ACHN (cell line): ENCODE data around the gene NACA.
"Not testable (repeated sequence)": the region's sequence is repeated elsewhere in the genome, so short reads cannot be mapped to it uniquely, and the experiment has no call there.

ENCODE experiments used
- DNase-seq: peaks from one replicate; pipeline ENCODE4 v3.0.0-alpha.2; 2015
- in situ Hi-C: cut with HindIII; loops from 2 replicates; pipeline ENCODE4 v1.10.0; 2017; ENCODE audit warnings: low sequenced_read_pairs, low pct_ligation_motif_present, low pct_unique_long_range_greater_than_20kb

Gene NACA

GRCh38 chr12:56724972-56725722 is at the start of gene NACA:
Gene NACA, minus strand, starts transcription at chr12:56725299. Its CDS starts 778 bp downstream, at chr12:56724521.
- DNase-seq: peak; percentile 100
- in situ Hi-C loops: no loop called here

- in situ Hi-C loops: no loop called here
These were observed 48.0 kb upstream of the NACA start for GRCh38 chr12:56773113-56773512.

GRCh38 chr12:56772625-56773024 is 47.5 kb upstream of the NACA start:
- in situ Hi-C loops: no loop called here
- DNase-seq: no peak

More at GRCh38 chr12:56773113-56773512, 48.0 kb upstream of the NACA start:
- no peak for DNase-seq

GRCh38 chr12:56769868-56770267 is 44.8 kb upstream of the NACA start:
- DNase-seq: no peak
- in situ Hi-C loops: no loop called here

GRCh38 chr12:56768424-56768823 is 43.3 kb upstream of the NACA start:
- DNase-seq: no peak
- in situ Hi-C loops: no loop called here

GRCh38 chr12:56766535-56766934 is 41.4 kb upstream of the NACA start:
- in situ Hi-C loops: no loop called here
- DNase-seq: no peak

GRCh38 chr12:56763753-56764657 is 38.9 kb upstream of the NACA start:
- no peak for DNase-seq
- in situ Hi-C loops: no loop called here

- in situ Hi-C loops: no loop called here
- DNase-seq: no peak
These were observed 36.7 kb upstream of the NACA start for GRCh38 chr12:56761812-56762211.

GRCh38 chr12:56760460-56760859 is 35.4 kb upstream of the NACA start:
- no peak for DNase-seq
- in situ Hi-C loops: no loop called here

- in situ Hi-C loops: no loop called here
- no peak for DNase-seq
These were observed 34.3 kb upstream of the NACA start for GRCh38 chr12:56759263-56759908.

GRCh38 chr12:56758728-56759262 is 33.7 kb upstream of the NACA start:
- no peak for DNase-seq
- in situ Hi-C loops: no loop called here

GRCh38 chr12:56757971-56758370 is 32.9 kb upstream of the NACA start:
- in situ Hi-C loops, DNase-seq: not testable (repeated sequence)

GRCh38 chr12:56753566-56753965 is 28.5 kb upstream of the NACA start:
- in situ Hi-C loops: no loop called here
- no peak for DNase-seq

- peak; percentile 91 for DNase-seq
- in situ Hi-C loops: no loop called here
These were observed 26.9 kb upstream of the NACA start, which contains the start of gene PRIM1 for GRCh38 chr12:56751712-56752598. Gene PRIM1, minus strand, starts transcription at chr12:56752323. Its CDS starts 25 bp downstream, at chr12:56752298.

- DNase-seq, in situ Hi-C loops: not testable (repeated sequence)
These were observed 25.5 kb upstream of the NACA start for GRCh38 chr12:56750596-56750995.

- no peak for DNase-seq
- in situ Hi-C loops: no loop called here
These were observed 24.8 kb upstream of the NACA start for GRCh38 chr12:56749853-56750252.

GRCh38 chr12:56749359-56749758 is 24.3 kb upstream of the NACA start:
- in situ Hi-C loops: no loop called here
- DNase-seq: no peak
